ENCODE data around the gene GHR. TPM values are rescaled to one million over a fixed set of nuclear protein-coding genes. Genes with fewer than 3 reads are reported as not detected.
"Not testable (repeated sequence)": the region's sequence is repeated elsewhere in the genome, so short reads cannot be mapped to it uniquely, and the experiment has no call there.

The GHR gene
- total and polyA plus RNA-seq, 2 donors from 2014 or later, result 3.7 to 6.5 TPM

- H3K9me3 ChIP-seq (ENCODE audit: control insufficient read depth in 2 of 3, insufficient read depth in 1 of 3, low read length in 3 of 3), result no peaks in the 10 kb centered on the region
- DNase-seq (no peak), FAIRE-seq (no peak)
- TF ChIP-seq CTCF (IDR thresholded peaks at IDR 0.05; ENCODE audit: borderline replicate concordance, extremely low read depth, insufficient read depth), result no peak
- no peak overlapping the region for H3K9ac ChIP-seq (ENCODE audit: low read length in 3 of 3)
- no peaks in the 10 kb centered on the region for H3K27me3 ChIP-seq (ENCODE audit: control insufficient read depth, insufficient read depth, low read length)
- peaks cover 0 to 9% (median 7%) of the 10 kb centered on the region in 3 donors for H3K36me3 ChIP-seq (ENCODE audit: control insufficient read depth in 2 of 3, insufficient read depth in 3 of 3, low read length in 3 of 3)
- no peak overlapping the region for H3K4me3 ChIP-seq (ENCODE audit: low read length in 3 of 3)
- intact Hi-C loops (cut with DNase I), result no loop called here
- no peak overlapping the region for H3K27ac ChIP-seq (ENCODE audit: low read depth in 2 of 2, low read length in 2 of 2)
- H3K4me1 ChIP-seq (ENCODE audit: control insufficient read depth in 2 of 3, insufficient read depth in 2 of 3, low read depth in 1 of 3, low read length in 3 of 3), result no peaks in the 10 kb centered on the region
Observed at GRCh38 chr5:42720251-42720650, 297.0 kb downstream of the GHR start.

GRCh38 chr5:42721484-42721883, 298.2 kb downstream of the GHR start:
- intact Hi-C loops (cut with DNase I), result no loop called here
- no peak overlapping the region for H3K4me3 ChIP-seq (ENCODE audit: low read length in 3 of 3)
- peaks cover 0 to 9% (median 7%) of the 10 kb centered on the region in 3 donors for H3K36me3 ChIP-seq (ENCODE audit: control insufficient read depth in 2 of 3, insufficient read depth in 3 of 3, low read length in 3 of 3)
- TF ChIP-seq CTCF (IDR thresholded peaks at IDR 0.05; ENCODE audit: borderline replicate concordance, extremely low read depth, insufficient read depth), result no peak
- no peaks in the 10 kb centered on the region for H3K9me3 ChIP-seq (ENCODE audit: control insufficient read depth in 2 of 3, insufficient read depth in 1 of 3, low read length in 3 of 3)
- no peak overlapping the region for H3K9ac ChIP-seq (ENCODE audit: low read length in 3 of 3)
- H3K27me3 ChIP-seq (ENCODE audit: control insufficient read depth, insufficient read depth, low read length), result no peaks in the 10 kb centered on the region
- DNase-seq (no peak), FAIRE-seq (no peak)
- no peaks in the 10 kb centered on the region for H3K4me1 ChIP-seq (ENCODE audit: control insufficient read depth in 2 of 3, insufficient read depth in 2 of 3, low read depth in 1 of 3, low read length in 3 of 3)
- no peak overlapping the region for H3K27ac ChIP-seq (ENCODE audit: low read depth in 2 of 2, low read length in 2 of 2)

DNA sequence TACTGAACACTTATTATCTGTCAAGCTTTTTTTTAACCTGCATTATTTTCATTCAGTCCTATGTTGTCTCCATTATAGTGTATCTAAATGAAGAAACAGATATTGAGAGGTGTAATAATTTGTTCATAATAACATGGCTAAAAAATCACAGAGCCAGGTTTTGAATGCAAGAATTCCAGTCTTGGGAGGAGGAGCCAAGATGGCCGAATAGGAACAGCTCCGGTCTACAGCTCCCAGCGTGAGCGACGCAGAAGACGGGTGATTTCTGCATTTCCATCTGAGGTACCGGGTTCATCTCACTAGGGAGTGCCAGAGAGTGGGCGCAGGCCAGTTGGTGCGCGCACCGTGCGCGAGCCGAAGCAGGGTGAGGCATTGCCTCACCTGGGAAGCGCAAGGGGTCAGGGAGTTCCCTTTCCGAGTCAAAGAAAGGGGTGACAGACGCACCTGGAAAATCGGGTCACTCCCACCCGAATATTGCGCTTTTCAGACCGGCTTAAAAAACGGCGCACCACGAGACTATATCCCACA, 311.4 kb downstream of the GHR start:
- DNase-seq; H3K36me3 ChIP-seq (ENCODE audit: control insufficient read depth in 2 of 3, insufficient read depth in 3 of 3, low read length in 3 of 3); H3K27ac ChIP-seq (ENCODE audit: low read depth in 2 of 2, low read length in 2 of 2); intact Hi-C loops (cut with DNase I); H3K9me3 ChIP-seq (ENCODE audit: control insufficient read depth in 2 of 3, insufficient read depth in 1 of 3, low read length in 3 of 3); FAIRE-seq; H3K4me1 ChIP-seq (ENCODE audit: control insufficient read depth in 2 of 3, insufficient read depth in 2 of 3, low read depth in 1 of 3, low read length in 3 of 3); H3K27me3 ChIP-seq (ENCODE audit: control insufficient read depth, insufficient read depth, low read length); H3K4me3 ChIP-seq (ENCODE audit: low read length in 3 of 3); H3K9ac ChIP-seq (ENCODE audit: low read length in 3 of 3): not testable (repeated sequence)

DNA sequence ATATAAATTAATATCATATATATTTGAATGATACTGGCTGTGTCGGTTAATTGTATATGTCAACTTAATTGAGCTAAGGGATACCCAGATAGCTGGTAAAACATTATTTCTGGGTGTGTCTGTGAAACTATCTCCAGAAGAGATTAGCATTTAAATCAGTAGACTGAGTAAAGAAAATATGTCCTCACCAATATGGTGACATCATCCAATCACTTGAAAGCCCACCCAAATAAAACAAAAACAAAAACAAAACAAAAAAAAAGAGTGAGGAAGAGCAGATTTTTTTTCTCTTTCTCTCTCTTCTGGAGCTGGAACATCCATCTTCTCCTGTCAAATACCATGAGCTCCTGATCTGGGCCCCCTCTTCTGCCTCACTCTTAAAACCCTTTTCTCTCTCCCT, 317.7 kb downstream of the GHR start:
- no peak overlapping the region for H3K27ac ChIP-seq (ENCODE audit: low read depth in 2 of 2, low read length in 2 of 2)
- FAIRE-seq (no peak), DNase-seq (no peak)
- H3K36me3 ChIP-seq (ENCODE audit: control insufficient read depth in 2 of 3, insufficient read depth in 3 of 3, low read length in 3 of 3), result no peaks in the 10 kb centered on the region
- no peaks in the 10 kb centered on the region for H3K4me1 ChIP-seq (ENCODE audit: control insufficient read depth in 2 of 3, insufficient read depth in 2 of 3, low read depth in 1 of 3, low read length in 3 of 3)
- intact Hi-C loops (cut with DNase I), result no loop called here
- H3K9ac ChIP-seq (ENCODE audit: low read length in 3 of 3), result no peak overlapping the region
- no peak overlapping the region for H3K4me3 ChIP-seq (ENCODE audit: low read length in 3 of 3)
- no peak for TF ChIP-seq CTCF (IDR thresholded peaks at IDR 0.05; ENCODE audit: borderline replicate concordance, extremely low read depth, insufficient read depth)
- no peaks in the 10 kb centered on the region for H3K27me3 ChIP-seq (ENCODE audit: control insufficient read depth, insufficient read depth, low read length)
- peaks cover 0 to 3% (median 0%) of the 10 kb centered on the region in 3 donors for H3K9me3 ChIP-seq (ENCODE audit: control insufficient read depth in 2 of 3, insufficient read depth in 1 of 3, low read length in 3 of 3)
